IMR-90 (cell line): ENCODE data around the gene SLC25A33. TPM values are rescaled to one million over a fixed set of nuclear protein-coding genes. Genes with fewer than 3 reads are reported as not detected.

Source experiments
- ATAC-seq: fragments of 200-7000 bp; cut with Tn5 transposase; 2 replicates; pipeline ENCODE4 v1.9.1; 2020; ENCODE audit warnings: low read depth, mild to moderate bottlenecking, moderate library complexity
- BruUV-seq: library from RNA; stranded (reverse); fragments of 400-500 nt; replicated peaks from 2 replicates; lab custom pipeline; 2021; lab: Mats Ljungman, UMichigan
- CTCF ChIA-PET: fragments of 300-600 bp; formaldehyde crosslinking; extraction: SDS; loops from one replicate; lab custom pipeline; 2021; ENCODE audit warnings: antibody characterized with exemption; lab: Yijun Ruan, JAX
- POLR2A ChIA-PET: fragments of 300-600 bp; sonication (Branson Sonifier 250); formaldehyde crosslinking; loops from one replicate; lab custom pipeline; 2022; ENCODE audit warnings: antibody characterized with exemption; ENCODE audit not compliant: unreplicated experiment; lab: Charles Lee
- DNase-seq: peaks from one replicate; pipeline ENCODE4 v3.0.0; 2013
- H2AFZ ChIP-seq: replicated peaks from 2 replicates; pipeline ENCODE3; 2013; ENCODE audit warnings: low read length, mild to moderate bottlenecking; ENCODE audit not compliant: poor library complexity
- H2AK5ac ChIP-seq: 2 replicates; pipeline ENCODE4 v1.6.1; 2013; ENCODE audit warnings: low read depth, low read length, inconsistent platforms
- H2AK9ac ChIP-seq: replicated peaks from 2 replicates; pipeline ENCODE3; 2013; ENCODE audit warnings: mild to moderate bottlenecking, low read depth, low read length, moderate library complexity; ENCODE audit not compliant: poor library complexity
- H2BK120ac ChIP-seq: 2 replicates; pipeline ENCODE4 v1.6.1; 2013; ENCODE audit warnings: low read depth, low read length, inconsistent platforms
- H2BK15ac ChIP-seq: 3 replicates; pipeline ENCODE4 v1.6.1; 2013; ENCODE audit warnings: low read depth, low read length, inconsistent platforms
- H2BK20ac ChIP-seq: 2 replicates; pipeline ENCODE4 v1.6.1; 2013; ENCODE audit warnings: low read depth, mild to moderate bottlenecking, inconsistent platforms, low read length, moderate library complexity
- H2BK5ac ChIP-seq: 2 replicates; pipeline ENCODE4 v1.6.1; 2013; ENCODE audit warnings: mild to moderate bottlenecking, low read depth, low read length, inconsistent platforms; ENCODE audit not compliant: poor library complexity, severe bottlenecking
- H3K14ac ChIP-seq: replicated peaks from 2 replicates; pipeline ENCODE4 v1.6.1; 2013; ENCODE audit warnings: low read depth, low read length, inconsistent platforms
- H3K18ac ChIP-seq: 2 replicates; pipeline ENCODE4 v1.6.1; 2013; ENCODE audit warnings: low read depth, low read length, control low read depth
- H3K23ac ChIP-seq: 2 replicates; pipeline ENCODE4 v1.6.1; 2013; ENCODE audit warnings: low read depth, low read length, inconsistent platforms
- H3K27ac ChIP-seq: 2 replicates; pipeline ENCODE4 v1.5.1; 2013; ENCODE audit warnings: mild to moderate bottlenecking, control low read depth, low read length; ENCODE audit not compliant: insufficient read depth
- H3K27me3 ChIP-seq: 2 replicates; pipeline ENCODE4 v1.6.1; 2013; ENCODE audit warnings: low read length; ENCODE audit not compliant: control insufficient read depth, insufficient read depth
- H3K36me3 ChIP-seq: 2 replicates; pipeline ENCODE4 v1.6.1; 2013; ENCODE audit warnings: low read length, mixed read lengths; ENCODE audit not compliant: control insufficient read depth, insufficient read depth
- H3K4ac ChIP-seq: 2 replicates; pipeline ENCODE4 v1.6.1; 2013; ENCODE audit warnings: low read depth, low read length, inconsistent platforms
- H3K4me1 ChIP-seq: 2 replicates; pipeline ENCODE4 v1.6.1; 2013; ENCODE audit warnings: low read length, mixed read lengths; ENCODE audit not compliant: control insufficient read depth, insufficient read depth
- H3K4me2 ChIP-seq: 2 replicates; pipeline ENCODE4 v1.6.1; 2013; ENCODE audit warnings: low read depth, mild to moderate bottlenecking, control low read depth, low read length, moderate library complexity
- H3K4me3 ChIP-seq: 2 replicates; pipeline ENCODE4 v1.5.1; 2013; ENCODE audit warnings: low read depth, mild to moderate bottlenecking, control low read depth, low read length, moderate library complexity; ENCODE audit not compliant: insufficient read depth
- H3K56ac ChIP-seq: 2 replicates; pipeline ENCODE4 v1.6.1; 2013; ENCODE audit warnings: low read length, inconsistent platforms; ENCODE audit not compliant: insufficient read depth; ENCODE audit errors: extremely low read depth
- H3K79me1 ChIP-seq, 2 experiments: 2 replicates each; pipeline ENCODE4 v1.6.1; 2013; ENCODE audit warnings: low read length in 2 of 2, inconsistent platforms in 1 of 2, low read depth in 1 of 2
- H3K9ac ChIP-seq: 2 replicates; pipeline ENCODE4 v1.6.1; 2013; ENCODE audit warnings: low read depth, low read length, control low read depth
- H3K9me1 ChIP-seq: 2 replicates; pipeline ENCODE4 v1.6.1; 2013; ENCODE audit warnings: low read length, inconsistent platforms; ENCODE audit not compliant: insufficient read depth
- H3K9me3 ChIP-seq: 2 replicates; pipeline ENCODE4 v1.6.1; 2013; ENCODE audit warnings: low read length; ENCODE audit not compliant: control insufficient read depth, insufficient read depth
- H4K20me1 ChIP-seq: 2 replicates; pipeline ENCODE4 v1.6.1; 2013; ENCODE audit warnings: low read length, inconsistent platforms; ENCODE audit not compliant: insufficient read depth
- H4K5ac ChIP-seq: 2 replicates; pipeline ENCODE4 v1.6.1; 2013; ENCODE audit warnings: mild to moderate bottlenecking, low read depth, low read length, control low read depth
- H4K8ac ChIP-seq, 2 experiments: 2 replicates each; pipeline ENCODE4 v1.6.1; 2013; ENCODE audit warnings: low read depth in 2 of 2, low read length in 2 of 2, control low read depth in 1 of 2, inconsistent platforms in 1 of 2
- H4K91ac ChIP-seq: 2 replicates; pipeline ENCODE4 v1.6.1; 2013; ENCODE audit warnings: low read depth, low read length, inconsistent platforms; ENCODE audit not compliant: insufficient read depth
- MAFK ChIP-seq: IDR thresholded peaks from 2 replicates; pipeline ENCODE4 v1.6.1; 2012; ENCODE audit warnings: low read depth, low read length, improper control_type of control experiment
- MAZ ChIP-seq: IDR thresholded peaks from 2 replicates; pipeline ENCODE4 v1.6.1; 2012; ENCODE audit warnings: low read depth, mild to moderate bottlenecking, low read length, improper control_type of control experiment, moderate library complexity, borderline replicate concordance
- NFE2L2 ChIP-seq: fragments of 150-350 bp; IDR thresholded peaks from 2 replicates; pipeline ENCODE4 v1.6.1; 2016; ENCODE audit warnings: low read depth, mild to moderate bottlenecking, low read length
- POLR2A ChIP-seq: IDR thresholded peaks from 2 replicates; pipeline ENCODE4 v1.6.1; 2012; ENCODE audit warnings: mild to moderate bottlenecking, low read depth, low read length
- RAD21 ChIP-seq: IDR thresholded peaks from 2 replicates; pipeline ENCODE4 v1.6.1; 2012; ENCODE audit warnings: low read length, improper control_type of control experiment
- SMC3 ChIP-seq: fragments of 150-350 bp; IDR thresholded peaks from 2 replicates; pipeline ENCODE4 v1.6.1; 2016; ENCODE audit warnings: low read depth, mild to moderate bottlenecking, antibody characterized with exemption, low read length, moderate library complexity
- WGBS, 2 experiments: methylation state at CpG; one replicate each; pipeline versions ENCODE4 v1.1.5 to v1.1.7; 2013; ENCODE audit warnings: missing lambda C conversion rate in 2 of 2; ENCODE audit not compliant: insufficient read length in 1 of 2; ENCODE audit errors: extremely low coverage in 2 of 2; 5-methylcytosine and 5-hydroxymethylcytosine counted together
- dilution Hi-C: fragments of 300-500 bp; cut with HindIII; formaldehyde crosslinking; loops from one replicate; pipeline ENCODE4 v1.14.3; 2018; ENCODE audit warnings: low sequenced_read_pairs; ENCODE audit not compliant: unreplicated experiment
- in situ Hi-C: fragments of 300-500 bp; cut with MboI; formaldehyde crosslinking; loops from 3 replicates; pipeline ENCODE4 v1.14.3; 2019; ENCODE audit warnings: low sequenced_read_pairs, inconsistent platforms, mixed read lengths
- intact Hi-C: fragments of 100-400 bp; cut with micrococcal nuclease; formaldehyde crosslinking; loops from 2 replicates; pipeline ENCODE4 v1.10.0; 2022
- polyA plus RNA-seq, 3 experiments: library from polyadenylated mRNA; depleted of rRNA; stranded (reverse); fragments of >200 nt; gene quantifications; 2 replicates each; pipeline ENCODE4 v1.2.3, GENCODE V29; 2012; ENCODE audit warnings: low replicate concordance in 1 of 3
- total RNA-seq: library from RNA; depleted of rRNA; stranded (reverse); fragments of >200 nt; gene quantifications from 2 replicates; pipeline ENCODE4 v1.2.3, GENCODE V29; 2012
- TF ChIP-seq, protein P1 (sequence below): conservative IDR thresholded peaks from 2 replicates; pipeline ENCODE4 v1.5.1; 2012; ENCODE audit warnings: mild to moderate bottlenecking, low read depth, low read length, improper control_type of control experiment

Gene SLC25A33
- total and polyA plus RNA-seq, 2 of the 4 experiments (the other 2 are of a cell fraction), result 2.5 to 3.0 TPM

DNA sequence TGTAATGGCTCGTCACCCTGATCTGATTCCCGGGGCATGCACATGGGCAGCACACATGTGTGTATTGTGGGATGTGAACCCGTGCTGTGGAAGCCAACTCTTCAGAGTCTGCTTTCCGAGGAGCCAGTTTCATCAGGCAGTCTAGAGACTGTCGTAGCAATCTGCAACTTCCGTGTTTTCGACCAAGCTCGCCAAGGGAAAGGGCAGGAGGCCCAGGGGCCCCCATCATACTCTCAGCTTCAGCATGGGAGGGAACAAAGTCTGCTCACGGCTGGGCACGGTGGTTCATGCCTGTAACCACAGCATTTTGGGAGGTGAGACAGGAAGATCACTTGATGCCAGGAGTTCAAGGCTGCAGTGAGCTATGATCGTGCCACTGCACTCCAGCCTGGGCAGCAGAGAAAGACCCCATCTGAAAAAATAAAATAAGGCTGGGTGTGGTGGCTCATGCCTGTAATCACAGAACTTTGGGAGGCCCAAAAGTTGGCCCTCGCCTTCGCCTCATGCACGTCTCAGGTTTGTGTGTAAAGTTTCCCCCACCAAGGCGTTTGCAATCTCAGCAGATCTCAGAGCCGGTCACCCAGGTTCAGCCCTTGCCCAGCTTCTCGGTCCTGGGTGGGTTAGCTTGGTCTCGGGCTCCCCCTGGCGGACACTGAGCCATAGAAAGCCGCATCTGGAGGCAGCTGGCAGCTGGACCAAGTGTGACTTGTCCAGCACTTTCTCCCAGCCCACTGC lies 48.5 kb upstream of the SLC25A33 start:
- intact Hi-C loops, result loop anchor here (1.0 to 2.0 kb wide), 3 partner anchors 201 to 380 kb away; no protein-coding TSS in a partner anchor

More for the DNA sequence above, 48.5 kb upstream of the SLC25A33 start:
- Histone ChIP-seq H3K9ac (no peak overlapping the region), H3K79me1 (no peaks in the 10 kb centered on the region), H4K8ac (no peak overlapping the region), H3K27me3 (peaks cover 14% of the 10 kb centered on the region), H3K36me3 (no peaks in the 10 kb centered on the region), H3K23ac (no peak overlapping the region), H2BK15ac (no peak overlapping the region), H2AK5ac (no peak overlapping the region), H2BK120ac (no peak overlapping the region), H3K56ac (no peak overlapping the region), H4K91ac (no peak overlapping the region), H3K9me3 (no peaks in the 10 kb centered on the region), H3K9me1 (no peaks in the 10 kb centered on the region), H4K5ac (no peak overlapping the region), H3K18ac (no peak overlapping the region), H3K27ac (no peak overlapping the region), H2AK9ac (peak overlapping the region; percentile 6), H3K4me2 (no peak overlapping the region), H2BK5ac (no peak overlapping the region), H3K4me1 (no peaks in the 10 kb centered on the region), H2AFZ (peak overlapping the region; percentile 44), H2BK20ac (no peak overlapping the region), H3K4me3 (no peak overlapping the region), H3K14ac (no peak overlapping the region), H4K20me1 (no peaks in the 10 kb centered on the region), H3K4ac (no peak overlapping the region)
- dilution Hi-C loops (no loop called here), in situ Hi-C loops (loop anchor here (5.0 to 25.0 kb wide), 4 partner anchors 87 to 578 kb away; partner anchors contain the start of gene GPR157)
- ATAC-seq, result peak; percentile 93
- BruUV-seq, result no TSS peak
- POLR2A ChIA-PET, result no interaction called here
- peak; percentile 78 for DNase-seq
- WGBS, 2 experiments, result 31% methylated on average over 11 of the region's 20 CpGs; no CpG with 5 or more reads in 1 of the 2 experiments
- CTCF ChIA-PET, result interaction anchor here (0.6 to 3.3 kb wide), 9 partner anchors 16 to 390 kb away, joined by 3 to 26 read pairs (median 3); no protein-coding TSS in a partner anchor
- no peak for TF ChIP-seq MAZ
- peak; percentile 99 for TF ChIP-seq RAD21
- TF ChIP-seq POLR2A, result peak; percentile 60; the same call in 1 of the 2 replicates
- peak; percentile 72 for TF ChIP-seq MAFK
- no peak for TF ChIP-seq NFE2L2
- peak; percentile 100 for TF ChIP-seq SMC3
- TF ChIP-seq, protein P1, sequence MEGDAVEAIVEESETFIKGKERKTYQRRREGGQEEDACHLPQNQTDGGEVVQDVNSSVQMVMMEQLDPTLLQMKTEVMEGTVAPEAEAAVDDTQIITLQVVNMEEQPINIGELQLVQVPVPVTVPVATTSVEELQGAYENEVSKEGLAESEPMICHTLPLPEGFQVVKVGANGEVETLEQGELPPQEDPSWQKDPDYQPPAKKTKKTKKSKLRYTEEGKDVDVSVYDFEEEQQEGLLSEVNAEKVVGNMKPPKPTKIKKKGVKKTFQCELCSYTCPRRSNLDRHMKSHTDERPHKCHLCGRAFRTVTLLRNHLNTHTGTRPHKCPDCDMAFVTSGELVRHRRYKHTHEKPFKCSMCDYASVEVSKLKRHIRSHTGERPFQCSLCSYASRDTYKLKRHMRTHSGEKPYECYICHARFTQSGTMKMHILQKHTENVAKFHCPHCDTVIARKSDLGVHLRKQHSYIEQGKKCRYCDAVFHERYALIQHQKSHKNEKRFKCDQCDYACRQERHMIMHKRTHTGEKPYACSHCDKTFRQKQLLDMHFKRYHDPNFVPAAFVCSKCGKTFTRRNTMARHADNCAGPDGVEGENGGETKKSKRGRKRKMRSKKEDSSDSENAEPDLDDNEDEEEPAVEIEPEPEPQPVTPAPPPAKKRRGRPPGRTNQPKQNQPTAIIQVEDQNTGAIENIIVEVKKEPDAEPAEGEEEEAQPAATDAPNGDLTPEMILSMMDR, result peak; percentile 94
